ENCODE results near the gene ITGA2B. TPM values are rescaled to one million over a fixed set of nuclear protein-coding genes. Genes with fewer than 3 reads are reported as not detected.

The ITGA2B gene
- total and polyA plus RNA-seq, 2 of the 13 experiments (the other 11 are each of a cell fraction or from before 2014, with no cell fraction given) = 0.38 to 1.1 TPM

DNA sequence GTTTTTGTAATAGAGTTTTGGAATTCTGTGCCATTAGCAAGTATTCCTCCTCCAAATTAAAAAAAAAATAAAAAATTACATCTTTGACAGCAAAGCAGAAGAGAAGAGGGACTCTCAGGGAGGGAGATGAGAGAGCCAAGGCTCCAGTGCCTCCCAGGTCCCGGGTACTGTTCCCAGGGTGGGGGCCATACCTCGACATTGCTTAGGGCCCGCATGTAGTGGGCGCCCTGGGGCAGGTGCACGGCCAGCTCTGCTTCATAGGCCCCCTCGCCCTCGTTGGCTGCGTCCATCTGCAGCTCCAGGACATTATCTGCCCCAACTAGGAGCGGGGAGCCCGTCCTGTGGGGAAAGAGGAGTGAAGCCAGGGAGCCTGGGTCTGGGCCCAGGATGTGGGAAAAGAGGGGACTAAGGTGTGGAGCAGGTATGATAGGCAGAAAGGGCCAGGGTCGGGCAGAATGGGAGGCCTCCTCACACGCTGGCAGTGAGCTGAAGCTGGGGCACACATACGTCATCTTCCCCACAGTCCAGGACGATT, 11.2 kb downstream of the ITGA2B start (continued):
- TF ChIP-seq, protein P1, sequence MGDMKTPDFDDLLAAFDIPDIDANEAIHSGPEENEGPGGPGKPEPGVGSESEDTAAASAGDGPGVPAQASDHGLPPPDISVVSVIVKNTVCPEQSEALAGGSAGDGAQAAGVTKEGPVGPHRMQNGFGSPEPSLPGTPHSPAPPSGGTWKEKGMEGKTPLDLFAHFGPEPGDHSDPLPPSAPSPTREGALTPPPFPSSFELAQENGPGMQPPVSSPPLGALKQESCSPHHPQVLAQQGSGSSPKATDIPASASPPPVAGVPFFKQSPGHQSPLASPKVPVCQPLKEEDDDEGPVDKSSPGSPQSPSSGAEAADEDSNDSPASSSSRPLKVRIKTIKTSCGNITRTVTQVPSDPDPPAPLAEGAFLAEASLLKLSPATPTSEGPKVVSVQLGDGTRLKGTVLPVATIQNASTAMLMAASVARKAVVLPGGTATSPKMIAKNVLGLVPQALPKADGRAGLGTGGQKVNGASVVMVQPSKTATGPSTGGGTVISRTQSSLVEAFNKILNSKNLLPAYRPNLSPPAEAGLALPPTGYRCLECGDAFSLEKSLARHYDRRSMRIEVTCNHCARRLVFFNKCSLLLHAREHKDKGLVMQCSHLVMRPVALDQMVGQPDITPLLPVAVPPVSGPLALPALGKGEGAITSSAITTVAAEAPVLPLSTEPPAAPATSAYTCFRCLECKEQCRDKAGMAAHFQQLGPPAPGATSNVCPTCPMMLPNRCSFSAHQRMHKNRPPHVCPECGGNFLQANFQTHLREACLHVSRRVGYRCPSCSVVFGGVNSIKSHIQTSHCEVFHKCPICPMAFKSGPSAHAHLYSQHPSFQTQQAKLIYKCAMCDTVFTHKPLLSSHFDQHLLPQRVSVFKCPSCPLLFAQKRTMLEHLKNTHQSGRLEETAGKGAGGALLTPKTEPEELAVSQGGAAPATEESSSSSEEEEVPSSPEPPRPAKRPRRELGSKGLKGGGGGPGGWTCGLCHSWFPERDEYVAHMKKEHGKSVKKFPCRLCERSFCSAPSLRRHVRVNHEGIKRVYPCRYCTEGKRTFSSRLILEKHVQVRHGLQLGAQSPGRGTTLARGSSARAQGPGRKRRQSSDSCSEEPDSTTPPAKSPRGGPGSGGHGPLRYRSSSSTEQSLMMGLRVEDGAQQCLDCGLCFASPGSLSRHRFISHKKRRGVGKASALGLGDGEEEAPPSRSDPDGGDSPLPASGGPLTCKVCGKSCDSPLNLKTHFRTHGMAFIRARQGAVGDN (CRISPR knock-in tag; IDR thresholded peaks at IDR 0.05) = 0 out of 2 replicates have a peak, but pooled peaks have one; percentile 20
- TF ChIP-seq ZNF468 (CRISPR knock-in tag; IDR thresholded peaks at IDR 0.05) (no peak), MEF2D (CRISPR knock-in tag; IDR thresholded peaks at IDR 0.05) (no peak), SP4 (CRISPR knock-in tag; IDR thresholded peaks at IDR 0.05) (no peak), ZC3H4 (CRISPR knock-in tag; IDR thresholded peaks at IDR 0.05; ENCODE audit: borderline replicate concordance) (no peak), ZNF382 (CRISPR knock-in tag; IDR thresholded peaks at IDR 0.05; ENCODE audit: borderline replicate concordance) (no peak), HOXA9 (CRISPR knock-in tag; IDR thresholded peaks at IDR 0.05; ENCODE audit: borderline replicate concordance) (no peak), ZNF124 (CRISPR knock-in tag; IDR thresholded peaks at IDR 0.05) (no peak), GMEB1 (CRISPR knock-in tag; IDR thresholded peaks at IDR 0.05; ENCODE audit: borderline replicate concordance) (no peak), ZNF883 (CRISPR knock-in tag; IDR thresholded peaks at IDR 0.05; ENCODE audit: not compliant biosample characterization) (peak; percentile 34), ZMAT3 (CRISPR knock-in tag; conservative IDR thresholded peaks at IDR 0.05) (no peak), HNRNPH1 (optimal IDR thresholded peaks at IDR 0.05; ENCODE audit: low read depth, low read length) (no peak), ZNF333 (CRISPR knock-in tag; IDR thresholded peaks at IDR 0.05; ENCODE audit: borderline replicate concordance) (no peak), MATR3 (CRISPR knock-in tag; IDR thresholded peaks at IDR 0.05) (no peak), ZNF720 (CRISPR knock-in tag; IDR thresholded peaks at IDR 0.05) (no peak), SRSF9 (IDR thresholded peaks at IDR 0.05; ENCODE audit: borderline replicate concordance, insufficient read depth, low read depth, low read length, poor library complexity, severe bottlenecking) (no peak)
- TF ChIP-seq, protein P2, sequence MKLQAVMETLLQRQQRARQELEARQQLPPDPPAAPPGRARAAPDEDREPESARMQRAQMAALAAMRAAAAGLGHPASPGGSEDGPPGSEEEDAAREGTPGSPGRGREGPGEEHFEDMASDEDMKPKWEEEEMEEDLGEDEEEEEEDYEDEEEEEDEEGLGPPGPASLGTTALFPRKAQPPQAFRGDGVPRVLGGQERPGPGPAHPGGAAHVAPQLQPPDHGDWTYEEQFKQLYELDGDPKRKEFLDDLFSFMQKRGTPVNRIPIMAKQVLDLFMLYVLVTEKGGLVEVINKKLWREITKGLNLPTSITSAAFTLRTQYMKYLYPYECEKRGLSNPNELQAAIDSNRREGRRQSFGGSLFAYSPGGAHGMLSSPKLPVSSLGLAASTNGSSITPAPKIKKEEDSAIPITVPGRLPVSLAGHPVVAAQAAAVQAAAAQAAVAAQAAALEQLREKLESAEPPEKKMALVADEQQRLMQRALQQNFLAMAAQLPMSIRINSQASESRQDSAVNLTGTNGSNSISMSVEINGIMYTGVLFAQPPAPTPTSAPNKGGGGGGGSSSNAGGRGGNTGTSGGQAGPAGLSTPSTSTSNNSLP (IDR thresholded peaks at IDR 0.05; ENCODE audit: low read depth, low read length) = no peak
